ENCODE measurements around the gene EED.

DNA sequence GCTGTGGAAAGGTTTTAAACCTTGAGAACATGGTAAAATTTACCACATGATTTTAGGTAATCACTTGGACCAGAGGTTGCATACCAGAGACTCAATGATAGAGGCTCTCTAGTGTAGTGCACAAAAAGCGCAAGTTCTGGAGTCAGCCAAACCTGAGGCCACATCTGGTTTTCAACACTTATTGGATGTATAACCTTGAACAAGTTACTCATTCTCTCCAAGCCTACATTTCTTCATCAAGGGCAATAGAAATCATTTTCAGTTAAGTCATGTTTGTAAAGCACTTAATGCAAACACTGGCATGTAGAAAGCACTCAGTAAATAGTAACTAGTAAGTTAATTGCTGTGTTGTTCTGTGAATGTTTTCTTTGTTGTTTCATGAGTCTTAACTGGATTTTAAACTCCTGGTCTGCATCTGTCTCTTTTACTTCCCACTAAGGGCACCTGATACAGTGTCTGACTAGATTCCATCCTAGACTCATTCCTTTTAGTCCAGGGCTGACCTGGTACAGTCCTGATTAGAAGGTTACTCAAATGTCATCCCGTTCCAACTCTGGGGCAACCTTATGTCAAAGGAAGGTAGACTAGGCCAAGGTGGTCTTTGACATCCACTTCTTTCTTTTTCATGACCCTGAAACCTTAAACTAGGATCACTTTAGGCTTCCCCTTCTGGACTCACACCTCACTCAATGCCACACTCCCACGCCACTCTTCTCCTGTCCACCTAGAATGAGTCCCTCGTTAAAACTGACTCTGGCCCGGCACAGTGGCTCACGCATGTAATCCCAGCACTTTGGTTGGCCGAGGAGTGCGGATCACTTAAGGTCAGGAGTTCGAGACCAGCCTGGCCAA lies 34.5 kb upstream of the EED start:
- TF ChIP-seq FOS (IDR thresholded peaks at IDR 0.05; ENCODE audit: extremely low read depth, insufficient read length) = no peak
- no peak for TF ChIP-seq HNRNPH1 (optimal IDR thresholded peaks at IDR 0.05; ENCODE audit: low read depth, low read length)
- TF ChIP-seq, protein P1, sequence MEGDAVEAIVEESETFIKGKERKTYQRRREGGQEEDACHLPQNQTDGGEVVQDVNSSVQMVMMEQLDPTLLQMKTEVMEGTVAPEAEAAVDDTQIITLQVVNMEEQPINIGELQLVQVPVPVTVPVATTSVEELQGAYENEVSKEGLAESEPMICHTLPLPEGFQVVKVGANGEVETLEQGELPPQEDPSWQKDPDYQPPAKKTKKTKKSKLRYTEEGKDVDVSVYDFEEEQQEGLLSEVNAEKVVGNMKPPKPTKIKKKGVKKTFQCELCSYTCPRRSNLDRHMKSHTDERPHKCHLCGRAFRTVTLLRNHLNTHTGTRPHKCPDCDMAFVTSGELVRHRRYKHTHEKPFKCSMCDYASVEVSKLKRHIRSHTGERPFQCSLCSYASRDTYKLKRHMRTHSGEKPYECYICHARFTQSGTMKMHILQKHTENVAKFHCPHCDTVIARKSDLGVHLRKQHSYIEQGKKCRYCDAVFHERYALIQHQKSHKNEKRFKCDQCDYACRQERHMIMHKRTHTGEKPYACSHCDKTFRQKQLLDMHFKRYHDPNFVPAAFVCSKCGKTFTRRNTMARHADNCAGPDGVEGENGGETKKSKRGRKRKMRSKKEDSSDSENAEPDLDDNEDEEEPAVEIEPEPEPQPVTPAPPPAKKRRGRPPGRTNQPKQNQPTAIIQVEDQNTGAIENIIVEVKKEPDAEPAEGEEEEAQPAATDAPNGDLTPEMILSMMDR (IDR thresholded peaks at IDR 0.05 in 2 of 3, conservative IDR thresholded peaks at IDR 0.05 in 1 of 3; ENCODE audit: insufficient read depth in 2 of 3, low read depth in 1 of 3, low read length in 3 of 3) = no peak
- TF ChIP-seq POLR2AphosphoS2 (IDR thresholded peaks at IDR 0.05; ENCODE audit: low read length) = no peak
- no peak for TF ChIP-seq RAD21 (CRISPR knock-in tag; conservative IDR thresholded peaks at IDR 0.05 in 1 of 2, IDR thresholded peaks at IDR 0.05 in 1 of 2)
- TF ChIP-seq, protein P2, sequence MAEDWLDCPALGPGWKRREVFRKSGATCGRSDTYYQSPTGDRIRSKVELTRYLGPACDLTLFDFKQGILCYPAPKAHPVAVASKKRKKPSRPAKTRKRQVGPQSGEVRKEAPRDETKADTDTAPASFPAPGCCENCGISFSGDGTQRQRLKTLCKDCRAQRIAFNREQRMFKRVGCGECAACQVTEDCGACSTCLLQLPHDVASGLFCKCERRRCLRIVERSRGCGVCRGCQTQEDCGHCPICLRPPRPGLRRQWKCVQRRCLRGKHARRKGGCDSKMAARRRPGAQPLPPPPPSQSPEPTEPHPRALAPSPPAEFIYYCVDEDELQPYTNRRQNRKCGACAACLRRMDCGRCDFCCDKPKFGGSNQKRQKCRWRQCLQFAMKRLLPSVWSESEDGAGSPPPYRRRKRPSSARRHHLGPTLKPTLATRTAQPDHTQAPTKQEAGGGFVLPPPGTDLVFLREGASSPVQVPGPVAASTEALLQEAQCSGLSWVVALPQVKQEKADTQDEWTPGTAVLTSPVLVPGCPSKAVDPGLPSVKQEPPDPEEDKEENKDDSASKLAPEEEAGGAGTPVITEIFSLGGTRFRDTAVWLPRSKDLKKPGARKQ (CRISPR knock-in tag; IDR thresholded peaks at IDR 0.05) = no peak
- TF ChIP-seq ESRRA (IDR thresholded peaks at IDR 0.05; ENCODE audit: borderline replicate concordance, low read depth) = no peak
- no peak for TF ChIP-seq TAF1 (IDR thresholded peaks at IDR 0.05; ENCODE audit: control insufficient read depth, extremely low read depth, insufficient read depth, low read length, severe bottlenecking)
- no peak for TF ChIP-seq TCF3 (CRISPR knock-in tag; IDR thresholded peaks at IDR 0.05)
- TF ChIP-seq SREBF1 (IDR thresholded peaks at IDR 0.05; ENCODE audit: borderline replicate concordance, low read depth, low read length) = no peak
- TF ChIP-seq MCM5 (IDR thresholded peaks at IDR 0.05; ENCODE audit: low read depth) = no peak
- no peak for TF ChIP-seq BRD4 (IDR thresholded peaks at IDR 0.05)
- TF ChIP-seq SNRNP70 (optimal IDR thresholded peaks at IDR 0.05; ENCODE audit: low read depth, low read length) = no peak
